T-cell (primary cell): Measurements from ENCODE around the gene ATG4D. TPM values are rescaled to one million over a fixed set of nuclear protein-coding genes. Genes with fewer than 3 reads are reported as not detected.

Experiments
- ATAC-seq, 4 experiments: fragments of 200-7000 bp in 3 of 4; fragments of 150-1000 bp in 1 of 4; cut with Tn5 transposase; replicated peaks in 1 of 4; 1 replicate in 3 of 4; 2 replicates in 1 of 4; pipeline ENCODE4 v1.10.0; 2021; ENCODE audit warnings: moderate library complexity in 3 of 4, mild to moderate bottlenecking in 2 of 4, moderate number of reproducible peaks in 1 of 4
- CTCF ChIA-PET, 2 donors: fragments of 300-600 bp; sonication (Branson Sonifier 250); formaldehyde crosslinking; loops; one replicate each; lab custom pipeline; 2022; ENCODE audit warnings: antibody characterized with exemption in 2 of 2; lab: Charles Lee
- POLR2A ChIA-PET, 2 donors: fragments of 300-600 bp; sonication (Branson Sonifier 250); formaldehyde crosslinking; loops; one replicate each; lab custom pipeline; 2022; ENCODE audit warnings: antibody characterized with exemption in 2 of 2; lab: Charles Lee
- DNase-seq, 35 experiments: peaks; one replicate each; pipeline versions ENCODE4 v3.0.0 to v3.0.0-alpha.2; 2013 to 2023
- H3K27ac ChIP-seq: one replicate; pipeline ENCODE4 v1.5.1; 2013; ENCODE audit warnings: low read length
- H3K27me3 ChIP-seq, 2 experiments: replicated peaks in 1 of 2; 1 replicate in 1 of 2; 2 replicates in 1 of 2; pipeline versions ENCODE4 v1.6.1 to v1.7.0; 2013; ENCODE audit warnings: low read length in 1 of 2, mixed read lengths in 1 of 2; ENCODE audit not compliant: control insufficient read depth in 2 of 2, insufficient read depth in 2 of 2; ENCODE audit errors: extremely low read depth in 1 of 2
- H3K36me3 ChIP-seq, 2 donors: 1 replicate in 1 of 2; 2 replicates in 1 of 2; pipeline versions ENCODE4 v1.6.1 to v1.7.0; 2013; ENCODE audit warnings: low read length in 1 of 2; ENCODE audit not compliant: control insufficient read depth in 2 of 2, insufficient read depth in 1 of 2; ENCODE audit errors: extremely low read depth in 1 of 2
- H3K4me1 ChIP-seq, 2 experiments: 1 replicate in 1 of 2; 2 replicates in 1 of 2; pipeline versions ENCODE4 v1.6.1 to v1.7.0; 2013; ENCODE audit warnings: low read length in 2 of 2, mixed read lengths in 1 of 2; ENCODE audit not compliant: insufficient read depth in 2 of 2, control insufficient read depth in 1 of 2; ENCODE audit errors: extremely low read depth in 1 of 2
- H3K4me3 ChIP-seq, 2 donors: 1 replicate in 1 of 2; 2 replicates in 1 of 2; pipeline versions ENCODE4 v1.5.1 to v1.7.0; 2013; ENCODE audit warnings: mild to moderate bottlenecking in 2 of 2, low read length in 1 of 2, moderate library complexity in 1 of 2; ENCODE audit not compliant: control insufficient read depth in 1 of 2; ENCODE audit errors: extremely low read depth in 1 of 2
- H3K9me3 ChIP-seq: 2 replicates; pipeline ENCODE4 v1.7.0; 2013
- H3K27ac Mint-ChIP-seq, 2 donors: one replicate each; pipeline ENCODE4 v1.8.0; 2020 to 2021; ENCODE audit warnings: mild to moderate bottlenecking in 2 of 2, mixed read lengths in 2 of 2
- H3K27me3 Mint-ChIP-seq, 2 donors: one replicate each; pipeline ENCODE4 v1.8.0; 2021 to 2022; ENCODE audit warnings: mixed read lengths in 2 of 2
- H3K36me3 Mint-ChIP-seq: one replicate; pipeline ENCODE4 v1.8.0; 2021; ENCODE audit warnings: mixed read lengths
- H3K4me1 Mint-ChIP-seq, 3 donors: one replicate each; pipeline ENCODE4 v1.8.0; 2020 to 2022; ENCODE audit warnings: mixed read lengths in 3 of 3, mild to moderate bottlenecking in 1 of 3
- H3K4me3 Mint-ChIP-seq, 3 donors: one replicate each; pipeline ENCODE4 v1.8.0; 2020 to 2022; ENCODE audit warnings: mild to moderate bottlenecking in 3 of 3, mixed read lengths in 3 of 3, moderate library complexity in 3 of 3
- H3K9me3 Mint-ChIP-seq, 3 donors: one replicate each; pipeline ENCODE4 v1.8.0; 2020 to 2022; ENCODE audit warnings: mixed read lengths in 3 of 3
- WGBS: methylation state at CpG from one replicate; pipeline ENCODE4 v1.1.5; 2013; ENCODE audit warnings: missing lambda C conversion rate; ENCODE audit not compliant: insufficient coverage; 5-methylcytosine and 5-hydroxymethylcytosine counted together
- total RNA-seq, 35 experiments: library from RNA in 6 of 35; stranded (reverse) in 6 of 35; fragments of 120-200 nt in 1 of 35; gene quantifications; one replicate each; pipeline versions ENCODE4 v1.2.1 to v1.2.4 and lab custom pipeline; 2013 to 2026

ATG4D gene
- total RNA-seq, 5 donors from 2014 or later (not counting 1 experiment from before 2014, with no cell fraction given) = 55.7 to 63.0 (median 60.9) TPM

- Histone ChIP-seq H3K4me3 (peak overlapping the region in 1 of 2 donors; percentile 3), H3K27ac (no peak overlapping the region), H3K9me3 (no peaks in the 10 kb centered on the region), H3K36me3 (no peaks in the 10 kb centered on the region), H3K27me3 (peaks cover 0 to 9% of the 10 kb centered on the region in 2 experiments), H3K4me1 (peaks cover 0 to 19% of the 10 kb centered on the region in 2 experiments)
- WGBS = 15% methylated on average over 23 of the region's 31 CpGs
- Mint-ChIP-seq H3K36me3 (no peaks in the 10 kb centered on the region), H3K27ac (peak overlapping the region in 1 of 2 donors; percentile 34), H3K27me3 (peaks cover 0 to 1% of the 10 kb centered on the region in 2 donors), H3K4me1 (peaks cover 11 to 14% (median 14%) of the 10 kb centered on the region in 3 donors), H3K4me3 (no peak overlapping the region), H3K9me3 (no peaks in the 10 kb centered on the region)
- peak; percentile 73 to 94 (median 88) for DNase-seq
- peak; percentile 91 to 98 (median 95) for ATAC-seq
- CTCF ChIA-PET = interaction anchor here (0.6 to 5.2 kb wide), 25 partner anchors 11 to 284 kb away, joined by 3 to 83 read pairs (median 4); partner anchors contain the start of genes DNM2 (in 1 of the 2), KRI1 (in 1 of the 2) and QTRT1 (in 1 of the 2)
- POLR2A ChIA-PET = interaction anchor here (0.6 to 0.8 kb wide), 5 partner anchors 53 to 1159 kb away, joined by 3 to 10 read pairs (median 4); no protein-coding TSS in a partner anchor
Observed at GRCh38 chr19:10580979-10581631, 37.4 kb downstream of the ATG4D start.

DNA sequence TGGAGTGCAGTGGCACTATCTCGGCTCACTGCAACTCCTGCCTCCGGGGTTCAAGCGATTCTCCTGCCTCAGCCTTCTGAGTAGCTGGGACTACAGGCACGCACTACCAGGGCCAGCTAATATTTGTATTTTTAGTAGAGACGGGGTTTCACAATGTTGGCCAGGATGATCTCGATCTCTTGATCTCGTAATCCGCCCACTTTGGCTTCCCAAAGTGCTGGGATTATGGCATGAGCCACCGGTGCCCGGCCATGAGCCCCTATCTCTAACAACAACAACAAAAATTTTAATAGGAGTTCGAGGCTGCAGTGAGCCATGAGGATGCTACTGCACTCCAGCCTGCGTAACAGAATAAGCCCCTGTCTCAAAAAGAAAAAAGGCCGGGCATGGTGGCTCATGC, 38.4 kb downstream of the ATG4D start:
- H3K4me1 ChIP-seq = peaks cover 0 to 21% of the 10 kb centered on the region in 2 experiments
- Mint-ChIP-seq H3K27ac (no peak overlapping the region), H3K27me3 (peaks cover 0 to 1% of the 10 kb centered on the region in 2 donors), H3K36me3 (no peaks in the 10 kb centered on the region), H3K4me3 (no peak overlapping the region), H3K4me1 (peaks cover 11 to 16% (median 14%) of the 10 kb centered on the region in 3 donors), H3K9me3 (no peaks in the 10 kb centered on the region)
- no peak overlapping the region for H3K27ac ChIP-seq
- CTCF ChIA-PET = interaction anchor here (0.6 to 5.2 kb wide), 14 partner anchors 8 to 283 kb away, joined by 3 to 83 read pairs (median 4); partner anchors contain the start of gene DNM2 (in 1 of the 2)
- H3K4me3 ChIP-seq = no peak overlapping the region
- no peaks in the 10 kb centered on the region for H3K36me3 ChIP-seq
- POLR2A ChIA-PET = no interaction called here
- DNase-seq (no peak), ATAC-seq (no peak)
- WGBS = 97% methylated on average over 6 of the region's 13 CpGs
- no peaks in the 10 kb centered on the region for H3K9me3 ChIP-seq
- H3K27me3 ChIP-seq = peaks cover 0 to 9% of the 10 kb centered on the region in 2 experiments

GRCh38 chr19:10583036-10583776, 39.5 kb downstream of the ATG4D start:
- Mint-ChIP-seq H3K27ac (no peak overlapping the region), H3K4me3 (no peak overlapping the region), H3K27me3 (peaks cover 7 to 8% of the 10 kb centered on the region in 2 donors), H3K36me3 (no peaks in the 10 kb centered on the region), H3K4me1 (peaks cover 20 to 21% (median 20%) of the 10 kb centered on the region in 3 donors), H3K9me3 (peaks cover 0 to 7% (median 0%) of the 10 kb centered on the region in 3 donors)
- no peaks in the 10 kb centered on the region for H3K36me3 ChIP-seq
- ChIA-PET CTCF (interaction anchor here in 1 of 2 donors (0.5 to 5.2 kb wide), 3 partner anchors 62 to 89 kb away, joined by 3 to 83 read pairs (median 3); no protein-coding TSS in a partner anchor), POLR2A (no interaction called here)
- H3K4me3 ChIP-seq = no peak overlapping the region
- no peaks in the 10 kb centered on the region for H3K9me3 ChIP-seq
- peaks cover 0 to 23% of the 10 kb centered on the region in 2 experiments for H3K4me1 ChIP-seq
- peaks cover 3 to 11% of the 10 kb centered on the region in 2 experiments for H3K27me3 ChIP-seq
- 100% methylated on average over 3 of the region's 9 CpGs for WGBS
- no peak for ATAC-seq
- H3K27ac ChIP-seq = no peak overlapping the region
- no peak for DNase-seq

GRCh38 chr19:10586396-10586795, 42.7 kb downstream of the ATG4D start:
- no peak for DNase-seq
- H3K36me3 Mint-ChIP-seq = no peaks in the 10 kb centered on the region
- 87% methylated on average over 5 of the region's 6 CpGs for WGBS
- POLR2A ChIA-PET = no interaction called here
- H3K27me3 ChIP-seq = peaks cover 3 to 12% of the 10 kb centered on the region in 2 experiments
- peaks cover 0 to 15% of the 10 kb centered on the region in 2 experiments for H3K4me1 ChIP-seq
- peaks cover 14 to 20% (median 15%) of the 10 kb centered on the region in 3 donors for H3K4me1 Mint-ChIP-seq
- H3K36me3 ChIP-seq = no peaks in the 10 kb centered on the region
- peaks cover 7 to 8% of the 10 kb centered on the region in 2 donors for H3K27me3 Mint-ChIP-seq
- H3K4me3 Mint-ChIP-seq = no peak overlapping the region
- H3K27ac ChIP-seq = no peak overlapping the region
- no peaks in the 10 kb centered on the region for H3K9me3 ChIP-seq
- H3K4me3 ChIP-seq = no peak overlapping the region
- H3K27ac Mint-ChIP-seq = no peak overlapping the region
- CTCF ChIA-PET = interaction anchor here in 1 of 2 donors (0.7 kb wide), 1 partner anchor 14 kb away, joined by 3 read pairs; no protein-coding TSS in a partner anchor
- no peak for ATAC-seq
- peaks cover 0 to 7% (median 0%) of the 10 kb centered on the region in 3 donors for H3K9me3 Mint-ChIP-seq

- WGBS = 50% methylated on average over 28 of the region's 35 CpGs
- Mint-ChIP-seq H3K4me3 (no peak within 1 kb of the TSS), H3K36me3 (no peaks in the 10 kb centered on the region), H3K27ac (no peak within 1 kb of the TSS), H3K4me1 (peaks cover 14 to 20% (median 15%) of the 10 kb centered on the region in 3 donors), H3K27me3 (peaks cover 7 to 8% of the 10 kb centered on the region in 2 donors), H3K9me3 (peaks cover 0 to 7% (median 0%) of the 10 kb centered on the region in 3 donors)
- Histone ChIP-seq H3K9me3 (no peaks in the 10 kb centered on the region), H3K36me3 (no peaks in the 10 kb centered on the region), H3K4me3 (no peak within 1 kb of the TSS), H3K4me1 (peaks cover 0 to 13% of the 10 kb centered on the region in 2 experiments), H3K27ac (no peak within 1 kb of the TSS), H3K27me3 (peaks cover 3 to 11% of the 10 kb centered on the region in 2 experiments)
- ATAC-seq = no peak
- no peak for DNase-seq
- ChIA-PET CTCF (no interaction called here), POLR2A (no interaction called here)
Observed at GRCh38 chr19:10587022-10587838, 43.5 kb downstream of the ATG4D start, which contains the start of gene AP1M2. Gene AP1M2 (minus strand): TSS chr19:10587312. CDS start chr19:10587231, 81 bp downstream.
